Body of pancreas (tissue), 4 donors: ENCODE results near the gene ITGB4.
"Not testable (repeated sequence)": the region's sequence is repeated elsewhere in the genome, so short reads cannot be mapped to it uniquely, and the experiment has no call there.

Source experiments
- POLR2A ChIP-seq, 3 donors: fragments of 450-650 bp; IDR thresholded peaks; one replicate each; pipeline ENCODE4 v1.6.1; 2016; ENCODE audit warnings: antibody characterized with exemption in 3 of 3, mild to moderate bottlenecking in 2 of 3
- TF ChIP-seq, protein P1 (sequence below), 7 experiments: fragments of 450-650 bp in 4 of 7; fragments of 200-600 bp in 3 of 7; sonication (generic) in 3 of 7; IDR thresholded peaks; one replicate each; pipeline ENCODE4 v1.5.1; 2016 to 2019; ENCODE audit warnings: antibody characterized with exemption in 7 of 7

DNA sequence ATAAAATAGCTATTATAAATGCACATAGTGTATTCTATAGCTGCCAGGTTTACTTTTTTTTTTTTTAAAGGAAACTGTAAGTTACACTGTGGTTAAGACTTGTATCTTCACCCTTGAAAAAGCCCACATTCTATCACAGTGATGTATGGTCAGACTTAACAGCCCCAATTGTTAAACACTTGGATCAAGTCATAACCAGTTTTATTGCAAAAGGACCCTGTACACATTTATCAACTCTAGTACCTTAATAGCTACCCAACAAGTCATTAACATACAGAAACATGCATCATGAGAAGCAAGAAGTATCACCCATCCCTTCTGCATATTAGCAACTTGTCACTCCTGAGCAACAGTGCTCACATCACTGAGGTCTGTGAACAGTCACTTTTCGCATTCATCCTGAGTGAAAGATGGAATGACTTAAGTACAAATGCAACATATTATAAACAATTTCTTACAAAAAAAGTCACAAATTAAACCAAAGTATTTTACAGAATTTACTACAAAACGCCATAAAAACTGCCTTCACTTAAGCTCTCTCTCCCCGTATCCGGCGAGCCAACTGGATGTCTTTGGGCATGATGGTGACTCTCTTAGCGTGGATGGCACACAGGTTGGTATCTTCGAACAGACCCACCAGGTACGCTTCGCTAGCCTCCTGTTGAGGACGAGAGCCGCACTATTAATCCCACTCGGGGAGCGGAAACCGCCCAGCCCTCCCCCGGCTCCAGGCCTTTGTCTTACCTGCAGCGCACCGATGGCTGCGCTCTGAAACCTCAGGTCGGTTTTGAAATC, 57.0 kb downstream of the ITGB4 start:
- TF ChIP-seq, protein P1, sequence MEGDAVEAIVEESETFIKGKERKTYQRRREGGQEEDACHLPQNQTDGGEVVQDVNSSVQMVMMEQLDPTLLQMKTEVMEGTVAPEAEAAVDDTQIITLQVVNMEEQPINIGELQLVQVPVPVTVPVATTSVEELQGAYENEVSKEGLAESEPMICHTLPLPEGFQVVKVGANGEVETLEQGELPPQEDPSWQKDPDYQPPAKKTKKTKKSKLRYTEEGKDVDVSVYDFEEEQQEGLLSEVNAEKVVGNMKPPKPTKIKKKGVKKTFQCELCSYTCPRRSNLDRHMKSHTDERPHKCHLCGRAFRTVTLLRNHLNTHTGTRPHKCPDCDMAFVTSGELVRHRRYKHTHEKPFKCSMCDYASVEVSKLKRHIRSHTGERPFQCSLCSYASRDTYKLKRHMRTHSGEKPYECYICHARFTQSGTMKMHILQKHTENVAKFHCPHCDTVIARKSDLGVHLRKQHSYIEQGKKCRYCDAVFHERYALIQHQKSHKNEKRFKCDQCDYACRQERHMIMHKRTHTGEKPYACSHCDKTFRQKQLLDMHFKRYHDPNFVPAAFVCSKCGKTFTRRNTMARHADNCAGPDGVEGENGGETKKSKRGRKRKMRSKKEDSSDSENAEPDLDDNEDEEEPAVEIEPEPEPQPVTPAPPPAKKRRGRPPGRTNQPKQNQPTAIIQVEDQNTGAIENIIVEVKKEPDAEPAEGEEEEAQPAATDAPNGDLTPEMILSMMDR (IDR thresholded peaks at IDR 0.05), result not testable (repeated sequence)
- not testable (repeated sequence) for TF ChIP-seq POLR2A (IDR thresholded peaks at IDR 0.05)
